HG03196 (cell line): Measurements from ENCODE around the gene PDE6C.
A peak's percentile ranks its signal among the peaks of the same experiment; 100 is the strongest.

Experiments
- ATAC-seq: cut with Tn5 transposase; IDR thresholded peaks from one replicate; pipeline ENCODE4 v1.9.1; 2021; ENCODE audit not compliant: unreplicated experiment

PDE6C gene

GRCh38 chr10:93701866-93702209 lies 89.5 kb downstream of the PDE6C start:
- ATAC-seq = peak; percentile 20

- ATAC-seq = peak; percentile 80
Measured at GRCh38 chr10:93702210-93703001, 90.1 kb downstream of the PDE6C start, which contains the start of gene FRA10AC1. Gene FRA10AC1, minus strand, starts transcription at chr10:93702592. Its CDS starts 2,486 bp downstream, at chr10:93700106.

GRCh38 chr10:93703066-93703465 lies 90.7 kb downstream of the PDE6C start:
- ATAC-seq = peak; percentile 13

- ATAC-seq = no peak
Measured at GRCh38 chr10:93703841-93704240, 91.5 kb downstream of the PDE6C start.

- no peak for ATAC-seq
Measured at GRCh38 chr10:93704451-93704850, 92.1 kb downstream of the PDE6C start.

GRCh38 chr10:93707623-93708022 lies 95.3 kb downstream of the PDE6C start:
- no peak for ATAC-seq

GRCh38 chr10:93710333-93710909 lies 98.1 kb downstream of the PDE6C start:
- ATAC-seq = no peak

GRCh38 chr10:93711891-93712290 lies 99.6 kb downstream of the PDE6C start:
- no peak for ATAC-seq

GRCh38 chr10:93712593-93712992 lies 100.3 kb downstream of the PDE6C start:
- ATAC-seq = no peak

GRCh38 chr10:93715345-93715744 lies 103.0 kb downstream of the PDE6C start:
- peak; percentile 88 for ATAC-seq
